Measurements from ENCODE around the gene KCNIP4.
A peak's percentile ranks its signal among the peaks of the same experiment; 100 is the strongest.

KCNIP4 gene

DNA sequence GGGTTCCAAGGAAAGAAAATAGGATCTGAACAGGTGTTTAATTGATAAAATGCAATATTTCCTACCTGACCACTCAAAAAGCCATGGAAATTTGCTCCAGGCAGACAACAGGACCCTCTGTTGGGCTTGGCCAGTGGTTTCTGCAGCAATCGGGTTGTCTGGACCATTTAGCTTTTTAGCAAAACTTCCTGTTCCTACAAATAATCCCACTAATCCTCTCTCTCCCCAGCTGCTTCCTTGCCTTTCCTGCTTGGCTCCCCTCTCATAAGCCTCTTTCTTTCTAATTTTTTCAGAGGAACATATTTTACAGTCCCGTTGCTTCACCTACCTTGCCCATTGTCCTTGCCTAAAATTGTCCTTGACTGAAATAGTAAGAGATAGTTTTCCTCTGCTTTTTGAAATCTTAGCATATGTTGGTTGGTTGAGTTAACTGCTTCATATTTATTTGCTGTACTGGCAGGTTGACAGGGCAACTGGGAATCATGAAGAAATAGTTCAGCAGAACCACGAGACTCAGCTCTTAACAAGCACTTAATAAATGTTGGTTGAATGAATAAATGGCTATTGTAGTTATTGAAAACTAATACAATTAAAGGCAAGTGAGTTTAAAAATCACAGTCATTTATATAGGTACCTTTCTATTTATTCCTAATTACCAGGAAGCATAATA is 259.8 kb downstream of the KCNIP4 start:
- DNase-seq (ENCODE audit: low spot score) = no peak

DNA sequence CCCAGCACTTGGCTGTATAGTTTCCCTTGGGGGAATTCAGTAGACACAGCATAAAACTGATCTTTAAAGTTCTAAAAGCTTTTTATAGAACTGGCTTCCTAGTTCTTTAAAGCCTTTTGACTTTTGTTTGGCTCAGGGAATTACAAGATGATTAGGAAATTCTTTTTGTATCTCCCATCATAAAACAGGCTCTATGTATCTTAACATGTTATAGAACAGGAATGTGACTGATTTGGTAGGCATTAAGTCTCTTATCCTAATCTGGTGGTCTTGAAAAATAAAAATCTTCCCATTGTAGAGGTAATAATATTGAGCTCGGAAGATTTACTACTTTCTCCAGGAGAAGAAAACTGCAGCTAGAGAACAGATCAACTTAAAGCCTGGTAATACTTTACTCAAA is 262.7 kb downstream of the KCNIP4 start:
- DNase-seq (ENCODE audit: low spot score) = no peak

DNA sequence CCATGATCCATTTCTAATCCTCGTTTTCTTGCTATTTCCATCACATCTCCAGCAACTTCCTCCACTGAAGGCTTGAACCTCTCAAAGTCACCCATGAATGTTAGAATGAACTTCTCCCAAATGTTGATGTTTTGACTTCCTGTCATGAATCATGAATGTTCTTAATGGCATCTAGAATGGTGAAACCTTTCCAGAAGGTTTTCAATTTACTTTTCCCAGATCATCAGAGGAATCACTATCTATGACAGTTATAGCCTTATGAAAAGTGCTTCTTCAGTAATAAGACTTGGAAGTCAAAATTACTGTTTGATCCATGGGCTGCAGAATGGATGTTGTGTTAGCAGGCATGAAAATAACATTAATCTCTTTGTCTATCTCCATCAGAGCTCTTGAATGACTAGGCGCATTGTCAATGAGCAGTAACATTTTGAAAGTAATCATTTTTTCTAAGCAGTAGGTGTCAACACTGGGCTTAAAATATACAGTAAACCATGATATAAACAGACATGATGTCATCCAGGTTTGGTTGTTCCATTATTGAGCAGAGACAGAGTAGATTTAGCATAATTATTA is 268.2 kb downstream of the KCNIP4 start:
- DNase-seq (ENCODE audit: low spot score) = no peak

DNA sequence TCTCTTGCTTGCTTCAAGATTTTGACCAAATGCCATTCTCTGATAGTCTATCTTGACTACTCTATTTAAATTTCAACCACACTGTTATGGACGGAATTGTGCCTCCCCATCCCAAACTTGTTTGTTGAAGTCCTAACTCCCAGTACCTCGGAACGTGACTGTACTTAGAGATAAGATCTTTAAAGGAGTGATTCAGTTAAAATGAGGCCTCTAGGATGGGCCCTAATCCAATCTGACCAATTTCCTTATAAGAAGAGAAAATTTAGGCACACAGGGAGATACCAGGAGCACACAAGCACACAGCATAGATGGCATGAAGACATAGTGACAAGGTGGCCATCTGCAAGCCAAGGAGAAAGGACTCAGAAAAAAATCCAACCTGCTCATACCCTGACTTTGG is 269.9 kb downstream of the KCNIP4 start:
- no peak for DNase-seq (ENCODE audit: low spot score)

DNA sequence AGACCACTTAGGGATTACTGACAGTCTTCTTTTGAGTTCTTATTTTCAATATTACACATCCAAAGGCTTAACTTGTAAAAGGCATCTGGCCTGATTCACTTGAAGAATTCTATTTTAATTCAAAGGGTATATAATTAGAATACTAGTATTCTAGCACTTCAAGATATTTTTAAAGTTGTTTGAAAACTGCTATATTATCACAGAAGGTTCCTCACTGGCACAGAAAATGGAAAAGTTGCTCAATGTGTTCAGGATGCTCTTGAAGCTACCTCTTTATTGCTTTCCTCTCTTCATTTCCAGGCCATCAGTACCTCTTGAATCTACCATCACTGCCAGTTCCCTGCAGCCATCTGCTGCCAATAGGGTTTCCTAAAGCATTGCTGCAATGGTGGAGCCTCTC is 271.4 kb downstream of the KCNIP4 start:
- DNase-seq (ENCODE audit: low spot score) = no peak

DNA sequence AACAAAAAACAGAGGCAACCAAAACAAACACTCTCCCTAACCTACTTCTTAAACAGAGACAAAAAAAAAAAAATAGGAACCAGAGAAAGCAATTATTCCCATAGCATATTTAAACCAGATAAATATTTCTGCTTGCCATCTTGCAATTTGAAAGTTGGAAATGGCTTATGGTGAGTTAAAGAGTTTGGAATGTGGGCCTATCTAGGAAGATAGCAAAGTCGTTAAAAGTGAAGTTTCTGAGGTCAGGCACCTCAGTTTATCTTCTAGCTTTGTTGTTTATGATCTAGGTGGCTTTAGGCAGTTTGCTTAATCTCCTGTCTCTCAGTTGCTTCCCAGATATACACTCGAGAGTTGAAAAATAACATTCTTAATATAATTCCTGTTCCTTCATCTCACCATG is 284.2 kb downstream of the KCNIP4 start:
- no peak for DNase-seq (ENCODE audit: low spot score)

DNA sequence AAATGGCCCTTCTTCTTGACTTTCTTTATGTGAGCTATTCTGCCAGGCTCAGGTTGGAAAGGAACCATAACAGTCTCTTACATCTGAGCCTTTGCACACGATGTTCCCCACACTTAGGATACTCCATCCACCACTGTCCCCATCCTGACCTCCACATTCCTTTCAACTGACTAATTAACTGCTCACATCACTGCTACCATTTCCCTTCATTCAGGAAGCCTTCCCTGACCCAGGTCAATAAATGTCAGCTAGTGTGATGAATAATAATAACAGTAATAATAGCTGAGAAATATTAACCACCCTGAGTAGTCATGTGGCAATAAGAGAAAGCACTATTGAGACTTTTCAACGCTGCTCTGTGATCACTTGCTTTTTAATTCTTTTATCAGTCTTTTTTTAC is 291.7 kb downstream of the KCNIP4 start:
- DNase-seq (ENCODE audit: low spot score) = peak; percentile 92

DNA sequence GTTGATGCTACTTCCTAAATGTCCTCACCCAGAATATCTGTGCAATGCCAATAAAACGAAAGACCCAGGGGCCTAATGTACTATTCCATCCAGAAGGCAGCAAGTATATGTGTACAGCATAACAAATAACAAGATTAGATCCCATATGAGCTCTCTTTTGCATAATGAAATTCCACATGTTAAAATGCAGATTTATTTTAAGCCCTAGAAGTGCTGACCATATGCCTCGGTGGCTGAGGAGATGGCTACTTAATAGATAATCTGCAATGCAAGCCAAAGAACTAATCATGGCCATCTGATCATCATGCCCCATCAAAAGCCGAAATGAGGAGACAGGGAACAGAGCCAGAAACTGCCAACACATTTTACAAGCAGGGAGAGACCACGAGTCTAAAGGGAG is 293.5 kb downstream of the KCNIP4 start:
- DNase-seq (ENCODE audit: low spot score) = no peak

DNA sequence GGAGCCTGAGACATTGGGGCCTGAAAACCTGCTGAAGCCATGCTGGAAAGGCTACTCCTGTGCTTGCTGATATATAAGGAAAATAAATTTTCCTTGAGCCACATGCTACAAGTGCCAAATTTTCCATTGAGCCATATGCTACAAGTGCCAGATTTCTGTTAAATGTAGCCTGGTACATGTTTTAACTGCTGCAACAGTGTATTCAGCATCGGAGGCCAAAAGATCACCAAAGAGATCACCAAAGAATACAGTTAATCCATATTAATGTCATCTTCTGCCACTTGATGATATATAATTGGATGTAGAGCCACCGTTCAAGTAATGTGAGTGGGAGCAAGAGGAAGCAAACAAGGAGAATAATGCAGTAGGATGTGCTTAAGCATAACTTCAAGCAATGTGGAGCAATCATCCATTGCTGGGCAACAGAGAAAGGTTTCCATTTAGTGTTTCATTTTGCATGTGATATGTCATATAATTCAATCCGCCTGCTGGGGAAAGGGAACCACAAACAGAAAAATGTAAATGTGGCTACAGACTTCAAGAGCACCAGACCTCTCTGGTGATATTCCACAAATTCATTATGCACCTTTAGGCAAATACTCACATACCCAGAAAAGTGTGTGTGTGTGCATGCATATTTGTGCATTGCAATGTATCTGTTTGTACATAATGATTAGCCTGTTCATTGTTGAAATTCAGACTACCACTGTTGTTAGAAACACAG is 295.9 kb downstream of the KCNIP4 start:
- no peak for DNase-seq (ENCODE audit: low spot score)

DNA sequence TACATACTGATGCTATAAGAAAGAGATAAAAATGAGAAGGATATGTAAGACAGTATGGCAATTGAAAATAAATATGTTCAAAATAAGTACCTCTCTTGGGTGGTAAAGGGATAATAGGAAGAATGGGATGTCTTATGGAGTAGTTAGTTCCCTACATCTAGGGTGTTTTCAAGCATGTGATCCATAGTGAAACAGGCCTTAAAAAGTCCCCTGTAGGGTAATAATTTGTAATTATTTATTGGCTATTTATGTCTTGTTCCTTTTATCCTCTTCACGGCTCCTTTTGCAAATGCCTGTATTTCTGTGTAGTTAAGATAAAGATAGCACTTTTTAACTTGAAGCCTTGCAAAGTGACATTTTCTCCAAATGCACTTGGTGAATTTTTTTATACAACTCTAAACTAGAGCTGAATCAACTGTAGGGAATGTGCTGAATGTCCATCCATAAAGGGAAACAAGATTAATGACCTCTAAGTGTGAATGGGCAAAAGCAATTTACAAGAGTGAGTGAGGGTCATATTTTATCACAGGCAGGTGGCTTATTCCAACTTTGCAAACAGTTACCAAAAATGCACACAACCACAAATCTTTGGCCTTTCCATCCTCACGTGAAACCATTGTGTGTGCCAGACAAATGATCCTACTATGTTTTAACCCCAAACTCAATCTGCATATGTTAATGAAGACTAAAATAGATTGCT is 299.0 kb downstream of the KCNIP4 start:
- no peak for DNase-seq (ENCODE audit: low spot score)

DNA sequence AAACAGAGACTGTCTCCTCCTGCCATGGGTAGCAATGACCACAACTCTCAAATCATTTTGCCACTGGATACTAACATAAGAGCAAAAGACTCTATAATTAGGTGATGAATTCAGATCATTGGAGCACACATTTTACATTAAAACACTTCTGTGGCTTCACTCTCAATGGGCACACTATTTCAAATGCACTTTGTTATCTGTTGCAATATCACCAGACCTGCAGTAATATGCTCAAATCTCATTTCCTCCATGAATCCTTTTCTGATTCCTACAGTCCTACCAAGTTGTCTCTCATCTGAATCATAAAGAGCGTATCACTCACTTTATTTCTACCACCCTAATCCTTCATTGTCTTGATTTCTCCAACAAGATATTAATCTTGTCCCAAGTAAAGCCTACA is 302.8 kb downstream of the KCNIP4 start:
- no peak for DNase-seq (ENCODE audit: low spot score)

DNA sequence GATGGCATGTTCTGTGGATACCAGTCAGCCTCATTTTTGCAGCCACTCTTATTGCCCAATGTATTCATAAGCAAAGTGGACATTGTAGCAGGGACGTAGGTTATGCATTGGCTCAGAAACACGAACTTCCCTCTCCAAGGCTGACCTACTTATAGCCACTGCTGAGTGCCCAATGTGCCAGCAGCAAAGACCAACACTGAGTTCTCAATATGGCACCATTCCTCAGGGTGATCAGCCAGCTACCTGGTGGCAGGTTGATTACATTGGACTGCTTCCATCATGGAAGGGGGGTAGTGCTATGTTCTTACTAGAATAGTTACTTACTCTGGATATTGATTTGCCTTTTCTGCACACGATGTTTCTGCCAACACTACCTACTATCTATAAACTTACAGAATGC is 306.9 kb downstream of the KCNIP4 start:
- no peak for DNase-seq (ENCODE audit: low spot score)

DNA sequence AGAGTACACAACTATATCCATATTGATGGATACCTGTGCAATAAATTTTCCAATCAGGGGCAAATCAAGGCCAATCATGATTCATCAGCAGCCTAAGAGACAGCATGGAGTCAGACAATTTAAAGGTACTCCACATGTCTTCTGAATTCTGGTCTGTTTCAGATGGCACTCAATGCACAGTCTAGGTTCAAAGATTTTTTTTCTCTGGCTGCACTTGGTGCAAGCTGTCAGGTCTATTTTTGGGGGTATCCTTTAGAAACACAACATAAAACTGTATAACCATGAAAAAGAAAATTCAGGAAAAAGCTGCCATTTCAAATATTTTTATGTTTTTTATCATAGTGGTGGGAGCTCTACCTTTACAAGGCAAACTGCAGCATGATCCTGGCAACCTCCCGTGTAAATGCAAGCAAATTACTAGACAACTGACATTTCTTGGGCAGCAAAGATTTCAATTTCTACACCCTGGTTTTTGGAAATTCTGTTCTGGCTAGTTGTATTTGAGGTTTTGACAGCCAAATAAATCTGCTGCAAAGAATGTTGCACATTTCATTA is 310.3 kb downstream of the KCNIP4 start:
- DNase-seq (ENCODE audit: low spot score) = no peak

DNA sequence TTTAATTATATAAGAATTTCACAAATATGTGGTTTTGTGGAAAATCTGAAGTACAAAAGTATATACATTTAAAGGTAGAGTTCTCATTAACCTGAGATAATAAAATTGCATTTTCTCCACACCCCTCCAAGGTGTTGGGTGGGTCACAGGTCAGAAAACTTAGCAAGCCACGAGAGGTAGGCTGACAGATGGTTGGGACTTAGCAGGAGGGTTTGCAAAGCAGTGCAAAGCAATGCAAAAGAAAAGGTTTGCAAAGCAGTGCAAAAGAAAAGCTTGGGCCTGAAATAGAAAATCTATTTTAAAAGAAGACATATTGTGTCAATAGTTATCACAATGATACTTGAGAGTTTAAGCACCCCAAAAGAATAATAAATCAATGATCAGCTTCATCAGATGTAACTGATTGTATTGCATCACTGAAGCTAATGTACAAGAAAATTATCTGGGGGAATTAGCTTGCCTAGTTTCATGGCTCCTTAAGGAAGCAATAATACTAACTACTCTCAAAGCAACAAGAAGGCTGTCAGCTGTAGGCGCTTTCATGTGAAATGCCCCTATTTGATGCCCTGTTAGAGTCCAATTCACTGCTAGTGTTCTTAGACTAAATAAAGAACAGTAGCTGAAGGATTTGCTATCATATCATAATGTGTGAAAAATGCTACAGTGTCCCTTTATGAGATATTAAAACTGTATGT is 319.5 kb downstream of the KCNIP4 start:
- DNase-seq (ENCODE audit: low spot score) = no peak

DNA sequence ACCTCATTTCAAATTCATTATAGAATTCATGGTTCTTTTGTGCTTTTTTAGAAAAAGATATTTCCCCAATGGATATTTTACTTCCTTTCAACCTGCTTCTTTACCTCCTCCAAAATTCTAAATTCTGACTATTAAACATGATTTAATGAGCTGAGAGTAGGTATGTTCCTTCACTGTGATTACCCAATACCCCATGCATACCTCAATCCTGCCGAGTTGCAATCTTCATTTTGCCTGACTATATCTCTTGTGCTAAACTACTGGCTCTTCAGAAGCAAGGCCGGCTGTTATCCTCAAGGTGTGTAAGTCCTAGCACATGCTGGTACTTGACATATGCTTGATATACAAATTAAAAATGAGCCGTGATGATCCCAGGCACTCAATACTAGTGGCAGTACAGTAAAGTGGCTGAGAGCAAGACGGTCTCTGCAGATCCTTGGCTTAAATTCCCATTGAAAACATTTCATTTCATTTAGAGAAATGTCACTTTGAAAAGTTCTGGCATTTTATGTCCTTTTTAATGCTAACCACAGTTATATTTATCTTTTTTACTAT is 320.4 kb downstream of the KCNIP4 start:
- no peak for DNase-seq (ENCODE audit: low spot score)

DNA sequence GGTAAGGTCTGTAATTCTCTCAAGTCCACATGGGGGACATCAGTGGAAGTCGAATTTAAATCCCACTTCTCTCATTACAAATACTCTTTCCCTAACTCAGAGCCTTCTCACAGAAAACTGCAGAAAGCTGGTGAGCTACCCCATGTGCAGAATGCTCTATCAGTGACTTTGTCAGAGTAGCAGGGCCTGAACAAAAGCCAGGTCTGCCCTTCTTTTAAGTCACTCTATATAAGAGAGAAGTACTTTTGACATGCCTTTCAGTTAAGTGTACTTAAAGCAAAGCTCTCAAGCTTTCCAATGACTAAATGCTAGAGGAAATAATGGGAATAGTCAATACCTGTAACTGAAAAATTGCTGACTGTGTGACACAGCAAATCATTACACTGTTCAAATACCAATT is 323.1 kb downstream of the KCNIP4 start:
- DNase-seq (ENCODE audit: low spot score) = no peak

DNA sequence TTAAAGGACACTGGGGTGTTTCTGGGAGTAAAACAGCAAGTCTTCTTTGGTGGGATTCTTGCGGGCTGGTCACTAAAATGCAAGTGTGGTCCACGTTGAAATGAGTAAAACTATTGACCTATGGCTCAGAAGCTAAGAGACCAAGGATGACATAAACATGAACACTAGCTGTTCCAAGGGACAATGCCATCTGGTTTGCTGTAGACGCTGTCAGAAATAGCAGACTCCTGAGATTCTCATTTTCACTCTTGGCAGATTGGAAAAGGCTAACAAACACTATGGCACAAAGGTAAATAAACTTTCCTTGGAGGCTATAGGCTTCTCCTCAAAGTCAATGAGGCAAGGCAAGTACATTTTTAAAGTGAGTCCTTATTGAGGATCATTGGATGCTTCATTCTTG is 343.6 kb downstream of the KCNIP4 start:
- no peak for DNase-seq (ENCODE audit: low spot score)

DNA sequence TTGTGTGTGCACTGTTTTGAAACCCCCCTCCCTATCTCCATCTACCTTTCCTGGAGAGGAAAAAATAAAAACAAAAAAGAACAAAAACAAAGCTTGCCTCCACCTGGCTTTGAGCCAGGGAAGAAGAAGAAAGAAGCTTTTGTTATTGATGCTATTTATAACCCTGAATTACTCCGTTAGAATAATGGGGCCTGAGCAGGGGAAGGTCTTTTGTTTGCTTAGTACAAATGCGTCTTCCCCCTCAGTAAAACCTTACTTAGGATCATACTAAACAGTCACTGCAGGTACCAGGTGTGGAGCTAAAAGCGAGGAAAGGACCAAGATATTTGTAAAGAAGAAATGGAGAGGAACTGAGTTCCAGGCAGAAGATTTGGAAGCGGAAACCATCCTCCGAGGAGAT is 352.1 kb downstream of the KCNIP4 start:
- DNase-seq (ENCODE audit: low spot score) = no peak

DNA sequence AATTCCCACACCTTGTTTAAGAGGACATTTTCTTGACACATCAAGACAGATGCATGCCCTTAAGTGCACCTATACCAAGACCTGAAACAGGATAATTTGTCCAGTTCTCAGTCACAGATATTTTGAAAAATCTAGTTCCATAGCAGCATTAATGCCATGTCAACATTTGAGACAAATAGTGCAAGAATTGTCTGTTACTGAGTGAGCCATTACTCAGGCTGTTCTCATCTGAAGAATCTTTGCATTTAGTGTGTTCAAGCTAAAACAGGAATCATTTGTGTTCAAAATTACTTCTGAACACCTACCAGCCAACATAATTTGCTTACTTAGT is 354.9 kb downstream of the KCNIP4 start:
- DNase-seq (ENCODE audit: low spot score) = no peak

DNA sequence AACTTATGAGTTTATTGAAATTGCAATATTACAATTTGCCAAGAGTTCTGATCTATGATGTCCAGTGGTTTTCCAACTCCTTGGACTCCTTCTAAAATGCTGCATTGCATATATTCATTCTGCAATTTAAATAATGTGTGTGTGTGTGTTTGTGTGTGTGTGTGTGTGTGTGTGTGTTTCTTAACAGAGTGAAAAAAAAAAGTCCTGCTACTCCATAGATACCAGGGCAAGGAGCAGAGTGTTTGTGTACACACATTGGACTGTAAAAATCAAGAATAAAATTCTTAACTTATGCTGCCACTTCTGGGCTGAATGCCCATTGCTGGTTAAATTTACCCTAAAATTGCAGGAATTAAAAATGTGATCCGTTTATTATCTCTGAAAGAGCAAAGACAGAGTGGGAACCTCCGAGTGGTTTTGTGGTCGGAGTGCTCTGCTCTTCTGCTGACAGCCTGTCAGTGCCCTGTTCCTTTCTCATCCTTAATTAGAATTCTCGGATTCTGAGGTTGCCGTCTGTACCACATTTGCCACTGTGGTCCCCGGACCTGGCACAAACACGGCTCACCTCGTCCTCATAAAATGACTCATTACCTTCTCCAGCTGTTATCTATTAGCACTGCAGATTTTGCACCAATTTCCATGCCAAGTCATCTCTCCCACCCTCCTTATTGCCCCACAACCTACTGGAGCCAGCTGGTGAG is 355.5 kb downstream of the KCNIP4 start:
- DNase-seq (ENCODE audit: low spot score) = no peak

DNA sequence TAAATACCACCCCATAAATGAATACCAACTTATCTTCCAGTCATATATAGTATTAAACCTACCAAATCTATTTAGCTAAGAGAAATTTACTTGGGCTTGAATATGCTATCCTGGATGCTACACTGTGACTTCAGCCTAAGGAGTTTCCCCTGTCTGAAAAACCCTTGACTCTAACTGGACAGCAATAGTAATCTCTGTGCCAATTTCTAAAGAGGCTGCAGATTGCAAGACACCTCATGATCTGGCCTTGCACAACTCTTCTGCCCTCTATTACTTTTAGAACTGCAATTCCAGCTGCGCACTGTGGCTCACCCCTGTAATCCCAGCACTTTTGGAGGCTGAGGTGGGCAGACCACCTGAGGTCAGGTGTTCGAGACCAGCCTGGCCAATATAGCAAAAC is 371.5 kb downstream of the KCNIP4 start:
- DNase-seq (ENCODE audit: low spot score) = no peak

Measured in kidney tubule cell (primary cell).